G401 (cell line): ENCODE results near the gene PLPP3. TPM values are rescaled to one million over a fixed set of nuclear protein-coding genes. Genes with fewer than 3 reads are reported as not detected.

Experiments used
- DNase-seq: peaks from one replicate; pipeline ENCODE4 v3.0.0-alpha.2; 2015; ENCODE audit warnings: low spot score
- in situ Hi-C: cut with HindIII; loops from 2 replicates; pipeline ENCODE4 v1.10.0; 2016; ENCODE audit warnings: low sequenced_read_pairs, mixed read lengths
- total RNA-seq: library from RNA; depleted of rRNA; stranded (reverse); fragments of >200 nt; shearing (Covaris generic); gene quantifications from 2 replicates; pipeline ENCODE4 v1.2.3, GENCODE V29; 2014

The PLPP3 gene
- total RNA-seq, 1 experiment from 2014 or later: not detected

DNA sequence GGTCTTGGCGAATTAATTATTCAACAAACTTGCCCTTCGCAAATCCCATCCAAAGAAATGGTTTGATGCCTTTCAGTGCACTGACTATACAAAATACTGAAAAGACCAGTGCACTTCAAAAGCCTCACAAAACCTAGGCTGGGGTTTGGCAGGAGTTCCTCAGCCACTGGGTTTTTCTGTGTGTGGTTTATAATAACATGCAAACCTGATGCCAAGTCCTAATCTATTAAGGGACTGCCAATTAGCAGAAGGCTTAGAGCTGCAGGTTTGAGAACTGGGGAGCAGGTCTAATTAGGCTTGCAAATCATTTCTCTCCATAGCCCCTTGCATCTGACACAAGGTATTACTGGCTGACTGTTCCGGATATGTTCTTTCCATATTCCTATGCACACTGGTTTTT is 27.7 kb downstream of the PLPP3 start:
- DNase-seq: peak; percentile 14
- in situ Hi-C loops: no loop called here

DNA sequence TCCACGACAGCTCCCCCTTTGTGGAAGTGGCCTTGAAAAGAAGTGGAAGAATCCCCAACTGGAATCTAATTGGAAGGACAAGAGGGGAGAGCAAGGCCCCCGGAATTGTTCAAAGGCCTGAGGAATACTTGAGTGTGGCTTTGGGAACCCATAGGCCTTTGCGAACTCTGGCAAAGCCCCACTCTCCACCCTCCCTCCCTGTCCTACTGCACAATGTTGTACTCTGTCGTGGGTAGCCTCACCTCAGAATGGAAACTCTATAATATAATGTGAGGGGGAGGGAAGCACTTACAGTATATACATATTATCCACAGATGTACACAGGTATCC is 28.5 kb downstream of the PLPP3 start:
- no peak for DNase-seq
- in situ Hi-C loops: no loop called here

DNA sequence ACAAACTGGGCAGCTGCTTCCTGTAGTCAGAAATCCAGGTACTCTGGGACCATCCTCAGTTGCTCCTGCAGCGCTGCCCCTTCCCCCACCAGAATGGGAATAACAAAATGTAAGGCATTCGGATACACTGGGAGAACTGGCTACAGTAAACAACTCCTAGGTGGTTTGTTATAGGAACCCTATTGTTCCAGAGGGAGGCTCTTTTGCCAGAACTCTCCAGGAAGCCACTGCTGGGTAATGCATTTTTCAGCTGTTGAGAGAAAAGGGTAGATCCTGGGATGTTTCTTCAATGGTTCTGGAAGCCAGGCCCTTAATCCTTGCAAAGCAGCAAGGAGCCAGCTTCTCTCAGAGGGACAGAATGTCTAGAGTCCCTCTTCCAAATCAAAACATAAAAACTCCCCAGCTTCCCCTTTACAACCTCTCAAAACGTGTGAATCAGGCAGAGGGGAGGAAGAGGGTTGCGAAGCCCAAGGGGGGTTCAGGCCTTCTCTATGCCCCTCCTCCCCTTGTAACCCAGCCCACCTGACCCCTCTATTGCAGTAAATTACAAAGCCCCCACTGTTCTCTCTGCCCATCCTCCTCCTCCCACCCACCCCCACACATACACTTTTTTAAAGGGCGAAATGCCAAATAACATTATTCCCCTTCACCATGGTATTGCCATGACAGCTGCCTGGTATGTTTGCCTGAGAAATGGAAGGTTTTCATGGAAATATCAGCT is 29.1 kb downstream of the PLPP3 start:
- no peak for DNase-seq
- in situ Hi-C loops: no loop called here

DNA sequence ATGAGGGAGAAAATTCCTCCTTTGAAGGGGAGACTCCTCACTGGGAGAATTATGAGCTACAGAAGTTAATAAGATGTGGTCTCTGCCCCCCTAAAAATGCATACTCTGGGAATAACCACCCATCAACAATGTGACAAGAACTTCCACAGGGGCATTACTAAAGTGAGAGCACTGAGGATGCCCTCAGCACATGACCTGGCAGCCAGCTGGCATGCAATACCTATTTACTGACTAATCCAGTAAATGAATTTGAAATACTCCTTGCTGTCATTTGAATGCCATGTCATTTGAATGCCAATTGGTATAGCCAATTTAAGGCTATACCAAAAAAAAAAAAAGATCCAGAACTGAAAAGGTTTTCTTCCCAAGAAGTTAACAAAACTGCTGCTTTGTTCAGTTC is 30.8 kb downstream of the PLPP3 start:
- DNase-seq: no peak
- in situ Hi-C loops: no loop called here

- in situ Hi-C loops: no loop called here
- DNase-seq: no peak
Observed at GRCh38 chr1:56547977-56548376, 31.4 kb downstream of the PLPP3 start.

DNA sequence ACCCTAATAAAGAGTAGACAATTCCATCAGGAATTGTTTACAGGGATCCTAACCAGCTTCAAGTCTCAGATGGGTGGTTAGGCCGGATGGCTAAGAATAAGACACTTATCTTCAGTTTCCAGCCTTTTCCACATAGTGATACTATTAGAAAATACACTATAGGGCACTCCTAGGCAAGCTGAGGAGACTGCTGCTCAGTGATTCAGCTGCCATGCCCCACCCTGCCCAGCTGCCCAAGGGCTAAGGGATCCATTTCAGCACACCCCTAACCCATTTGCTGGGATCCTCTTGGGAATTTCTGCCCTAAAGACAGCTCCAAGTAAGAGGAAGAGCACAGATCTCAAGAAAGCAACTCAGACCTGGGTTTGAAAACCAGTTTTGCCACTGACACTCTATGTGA is 31.9 kb downstream of the PLPP3 start:
- DNase-seq: no peak
- in situ Hi-C loops: no loop called here

DNA sequence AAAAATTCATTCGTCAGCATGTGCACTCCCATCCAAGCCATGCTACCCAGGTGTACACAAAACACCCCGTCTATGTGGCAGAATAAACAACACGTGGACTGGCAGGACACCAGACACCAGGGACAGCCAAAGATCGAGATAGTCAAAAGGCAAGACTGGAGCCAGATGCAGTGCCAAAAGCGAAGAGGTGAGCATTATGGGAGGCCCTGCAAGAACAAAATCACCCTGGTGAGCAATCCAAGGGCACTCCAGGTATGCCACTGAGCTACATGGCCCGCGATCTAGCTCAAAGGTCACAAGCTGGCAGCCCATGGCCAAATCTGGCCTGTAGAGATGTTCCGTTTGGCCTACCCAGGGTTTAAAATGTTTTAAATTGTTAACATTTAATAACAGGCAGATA is 33.7 kb downstream of the PLPP3 start:
- no peak for DNase-seq
- in situ Hi-C loops: no loop called here

DNA sequence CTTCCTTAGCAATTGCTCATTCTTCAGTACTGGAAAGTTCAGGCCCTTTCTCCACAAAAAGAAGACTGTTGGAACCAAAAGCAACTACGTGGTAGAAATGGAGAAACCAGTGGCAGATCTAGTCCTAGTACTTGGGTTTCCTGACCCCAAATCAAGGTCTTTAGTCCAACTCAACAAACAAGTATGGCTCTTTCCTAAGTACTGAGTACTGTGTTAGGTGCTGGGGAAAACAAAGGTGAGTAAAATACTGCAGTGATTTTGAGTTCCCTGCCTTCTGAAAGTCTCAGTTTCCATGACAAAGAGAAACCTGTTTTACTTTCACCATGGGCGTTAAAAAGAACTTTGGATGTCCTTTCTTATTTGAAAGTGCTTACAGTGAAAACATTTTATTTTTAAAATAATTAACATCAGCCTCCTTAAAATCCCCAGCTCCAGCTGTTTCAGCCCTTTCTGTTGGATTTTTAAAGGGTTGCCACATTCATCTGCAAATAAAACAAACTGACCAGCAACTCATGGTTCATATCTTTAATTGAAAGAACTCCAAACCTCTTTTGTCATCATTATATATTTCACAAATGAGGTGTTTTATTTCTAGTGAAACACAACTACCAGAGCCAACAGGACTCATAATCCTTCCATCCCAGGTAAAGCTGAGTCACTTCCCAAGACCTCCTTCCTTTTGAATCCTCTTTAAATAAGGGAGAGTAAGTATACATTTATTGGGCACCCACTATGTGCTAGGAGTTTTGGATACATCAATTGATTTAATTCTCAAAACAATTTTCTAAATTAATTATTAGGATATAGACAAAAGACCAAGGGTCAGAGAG is 35.4 kb downstream of the PLPP3 start:
- DNase-seq: no peak
- in situ Hi-C loops: no loop called here

DNA sequence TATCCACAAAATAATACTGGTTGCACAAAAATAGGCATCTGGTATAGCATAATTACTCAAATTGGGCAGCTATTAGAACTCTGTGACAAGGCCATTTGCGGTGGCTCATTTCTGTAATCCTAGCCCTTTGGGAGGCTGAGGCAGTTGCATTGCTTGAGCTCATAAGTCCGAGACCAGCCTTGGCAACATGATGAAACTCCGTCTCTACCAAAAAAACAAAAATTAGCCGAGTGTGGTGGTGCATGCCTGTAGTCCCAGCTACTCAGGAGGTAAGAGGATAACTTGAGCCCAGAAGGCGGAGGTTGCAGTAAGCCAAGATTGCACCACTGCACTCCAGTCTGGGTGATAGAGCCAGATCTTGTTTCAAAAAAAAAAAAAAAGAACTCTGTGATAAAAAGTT is 36.7 kb downstream of the PLPP3 start:
- in situ Hi-C loops: no loop called here
- DNase-seq: no peak

- in situ Hi-C loops: no loop called here
Observed at GRCh38 chr1:56541408-56541807, 38.0 kb downstream of the PLPP3 start.

DNA sequence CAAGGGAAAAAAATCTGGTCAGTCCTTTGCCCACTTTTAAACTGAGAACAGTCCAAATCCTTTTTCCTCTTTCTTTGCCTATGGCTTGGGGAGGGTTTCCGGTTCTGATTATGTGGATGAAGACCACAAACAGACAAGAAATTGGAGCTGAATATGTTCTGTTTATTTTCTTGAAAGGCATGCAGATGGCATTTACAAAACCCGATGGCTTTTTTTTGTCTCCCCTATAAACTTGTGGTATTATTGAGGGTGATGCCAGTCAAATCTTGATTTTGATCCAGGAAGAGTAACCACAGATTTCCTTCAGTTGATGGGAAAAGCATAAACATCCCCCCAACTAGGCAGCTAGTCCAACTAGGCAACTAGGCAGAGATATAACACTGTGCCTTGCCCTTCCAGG is 38.9 kb downstream of the PLPP3 start:
- DNase-seq: no peak
- in situ Hi-C loops: no loop called here

More at GRCh38 chr1:56541408-56541807, 38.0 kb downstream of the PLPP3 start:
- no peak for DNase-seq

- no peak for DNase-seq
- in situ Hi-C loops: no loop called here
Observed at GRCh38 chr1:56539520-56539931, 39.8 kb downstream of the PLPP3 start.

- in situ Hi-C loops: no loop called here
- no peak for DNase-seq
Observed at GRCh38 chr1:56538532-56538931, 40.8 kb downstream of the PLPP3 start.

- in situ Hi-C loops: no loop called here
- no peak for DNase-seq
Observed at GRCh38 chr1:56537660-56538059, 41.7 kb downstream of the PLPP3 start.

- in situ Hi-C loops: no loop called here
- no peak for DNase-seq
Observed at GRCh38 chr1:56535939-56536338, 43.4 kb downstream of the PLPP3 start.

- in situ Hi-C loops: no loop called here
- no peak for DNase-seq
Observed at GRCh38 chr1:56535362-56535761, 44.0 kb downstream of the PLPP3 start.

- no peak for DNase-seq
- in situ Hi-C loops: no loop called here
Observed at GRCh38 chr1:56534130-56534651, 45.2 kb downstream of the PLPP3 start.

DNA sequence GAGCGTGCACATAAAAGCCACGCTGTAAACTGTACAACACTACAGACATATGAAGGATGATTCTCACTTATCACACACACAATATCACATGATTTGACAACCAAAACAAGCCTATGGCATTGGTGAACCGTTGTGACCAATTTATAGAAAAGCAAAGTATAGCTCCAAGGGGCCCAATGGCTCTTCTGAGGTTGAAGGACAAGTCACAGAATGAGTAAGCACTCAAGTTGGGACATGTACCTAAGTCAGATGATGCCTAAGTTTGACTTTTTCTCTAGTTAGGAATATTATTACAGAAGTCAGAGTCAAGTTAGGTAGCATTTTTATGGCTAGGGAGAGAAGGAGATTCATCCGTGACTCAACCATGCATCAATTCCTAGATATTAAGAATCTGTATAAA is 45.7 kb downstream of the PLPP3 start:
- DNase-seq: no peak
- in situ Hi-C loops: no loop called here

DNA sequence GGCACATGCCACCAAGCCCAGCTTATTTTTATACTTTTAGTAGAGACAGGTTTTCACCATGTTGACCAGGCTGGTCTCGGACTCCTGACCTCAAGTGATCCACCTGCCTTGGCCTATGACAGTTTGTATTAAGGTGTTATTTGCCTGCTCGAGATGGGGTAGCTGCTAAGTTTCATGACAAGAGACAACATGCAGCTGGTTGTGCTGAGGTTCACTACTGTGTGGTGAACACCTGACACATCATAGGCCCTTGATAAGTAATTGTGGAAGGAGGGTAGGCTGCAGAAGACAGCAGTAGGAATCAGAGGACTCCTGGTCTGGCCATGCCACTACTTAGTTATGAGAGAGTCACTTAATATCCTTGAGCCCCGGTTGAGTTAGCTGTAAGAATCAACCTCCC is 46.2 kb downstream of the PLPP3 start:
- in situ Hi-C loops: no loop called here
- no peak for DNase-seq

- in situ Hi-C loops: no loop called here
- DNase-seq: no peak
Observed at GRCh38 chr1:56532350-56532683, 47.0 kb downstream of the PLPP3 start.
